Measurements from ENCODE around the gene ENTR1.
A peak's percentile ranks its signal among the peaks of the same experiment; 100 is the strongest.

Gene ENTR1

GRCh38 chr9:136437839-136438547 is 27.6 kb upstream of the ENTR1 start:
- peak; percentile 45 for DNase-seq (ENCODE audit: low read depth)

GRCh38 chr9:136437430-136437829 is 27.0 kb upstream of the ENTR1 start:
- DNase-seq (ENCODE audit: low read depth) = peak; percentile 58
- H3K4me3 ChIP-seq (replicated peaks; ENCODE audit: low read depth, low read length) = peak overlapping the region; percentile 62
- no peak for TF ChIP-seq CTCF (IDR thresholded peaks at IDR 0.05; ENCODE audit: low read length, missing control alignments)

More at GRCh38 chr9:136437839-136438547, 27.6 kb upstream of the ENTR1 start:
- peak overlapping the region; percentile 62 for H3K4me3 ChIP-seq (replicated peaks; ENCODE audit: low read depth, low read length)
- TF ChIP-seq CTCF (IDR thresholded peaks at IDR 0.05; ENCODE audit: low read length, missing control alignments) = no peak

GRCh38 chr9:136436055-136436634 is 25.7 kb upstream of the ENTR1 start:
- H3K4me3 ChIP-seq (replicated peaks; ENCODE audit: low read depth, low read length) = no peak overlapping the region
- TF ChIP-seq CTCF (IDR thresholded peaks at IDR 0.05; ENCODE audit: low read length, missing control alignments) = no peak
- DNase-seq (ENCODE audit: low read depth) = no peak

GRCh38 chr9:136434580-136435169 is 24.3 kb upstream of the ENTR1 start:
- DNase-seq (ENCODE audit: low read depth) = no peak
- H3K4me3 ChIP-seq (replicated peaks; ENCODE audit: low read depth, low read length) = no peak overlapping the region
- TF ChIP-seq CTCF (IDR thresholded peaks at IDR 0.05; ENCODE audit: low read length, missing control alignments) = no peak

- no peak for DNase-seq (ENCODE audit: low read depth)
- no peak overlapping the region for H3K4me3 ChIP-seq (replicated peaks; ENCODE audit: low read depth, low read length)
- no peak for TF ChIP-seq CTCF (IDR thresholded peaks at IDR 0.05; ENCODE audit: low read length, missing control alignments)
Observed at GRCh38 chr9:136433849-136434579, 23.6 kb upstream of the ENTR1 start.

- TF ChIP-seq CTCF (IDR thresholded peaks at IDR 0.05; ENCODE audit: low read length, missing control alignments) = no peak
Observed at GRCh38 chr9:136433043-136433715, 22.8 kb upstream of the ENTR1 start.

More at GRCh38 chr9:136433043-136433715, 22.8 kb upstream of the ENTR1 start:
- no peak overlapping the region for H3K4me3 ChIP-seq (replicated peaks; ENCODE audit: low read depth, low read length)
- no peak for DNase-seq (ENCODE audit: low read depth)

Measured in fibroblast of pulmonary artery (primary cell).